AG08396 (cell line): Measurements from ENCODE around the gene C7.
"Not testable (repeated sequence)": the region's sequence is repeated elsewhere in the genome, so short reads cannot be mapped to it uniquely, and the experiment has no call there.

ENCODE experiments used
- DNase-seq: peaks from one replicate; pipeline ENCODE4 v3.0.0; 2012; ENCODE audit warnings: low spot score, mixed read lengths

Gene C7

GRCh38 chr5:40991168-40991980 lies 82.1 kb downstream of the C7 start:
- DNase-seq = peak; percentile 39

DNA sequence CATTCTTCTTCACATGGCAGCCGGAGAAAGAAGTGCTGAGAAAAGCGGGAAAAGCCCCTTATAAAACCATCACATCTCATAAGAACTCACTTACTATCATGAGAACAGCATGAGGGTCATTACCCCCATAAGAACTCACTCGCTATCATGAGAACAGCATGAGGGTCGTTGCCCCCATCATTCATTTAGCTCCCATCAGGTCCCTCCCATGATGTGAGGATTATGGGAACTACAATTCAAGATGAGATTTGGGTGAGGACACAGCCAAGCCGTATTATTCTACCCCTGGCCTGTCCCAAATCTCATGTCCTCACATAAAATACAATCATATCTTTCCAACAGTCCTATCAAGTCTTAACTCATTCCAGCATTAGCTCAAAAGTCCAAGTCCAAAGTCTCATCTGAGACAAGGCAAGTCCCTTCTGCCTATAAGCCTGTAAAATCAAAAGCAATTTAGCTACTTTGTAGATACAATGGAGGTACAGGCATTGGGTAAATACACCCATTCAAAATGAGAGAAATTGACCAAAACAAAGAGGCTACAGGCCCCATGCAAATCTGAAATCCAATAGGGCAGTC lies 82.8 kb downstream of the C7 start:
- no peak for DNase-seq

DNA sequence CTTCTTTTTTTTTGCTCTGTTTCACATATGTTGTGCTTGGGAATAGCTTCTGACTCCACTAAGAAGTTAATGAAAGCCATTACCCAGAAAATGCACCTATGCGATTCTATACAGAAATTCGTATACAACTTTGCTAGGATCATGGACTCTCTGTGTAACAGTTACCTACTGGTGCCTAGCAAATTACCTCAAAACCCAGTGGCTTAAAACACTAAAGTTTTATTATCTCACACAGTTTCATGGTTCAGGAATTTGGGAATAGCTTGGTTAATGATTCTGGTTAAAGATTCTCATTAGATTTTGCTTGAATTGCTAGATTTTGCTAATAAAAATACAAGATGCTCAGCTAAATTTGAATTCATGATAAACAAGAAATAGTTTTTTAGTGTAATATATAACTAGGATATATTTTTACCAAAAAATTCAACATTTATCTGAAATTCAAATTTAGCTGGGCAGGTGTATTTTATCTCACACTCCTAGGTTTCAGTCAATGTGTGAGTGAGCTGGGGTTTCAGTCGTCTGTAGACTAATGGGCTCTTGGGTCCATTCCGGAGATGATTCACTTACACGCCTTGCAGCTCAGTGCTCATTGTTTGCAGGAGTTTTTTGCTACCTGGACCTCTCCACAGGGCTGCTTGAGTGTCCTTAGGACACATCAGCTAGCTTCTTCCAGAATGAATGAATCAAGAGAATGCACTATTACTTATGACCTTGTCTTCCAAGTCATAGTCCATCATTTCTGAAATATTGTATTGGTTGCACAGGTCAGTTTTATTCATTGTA lies 86.7 kb downstream of the C7 start:
- DNase-seq = no peak

DNA sequence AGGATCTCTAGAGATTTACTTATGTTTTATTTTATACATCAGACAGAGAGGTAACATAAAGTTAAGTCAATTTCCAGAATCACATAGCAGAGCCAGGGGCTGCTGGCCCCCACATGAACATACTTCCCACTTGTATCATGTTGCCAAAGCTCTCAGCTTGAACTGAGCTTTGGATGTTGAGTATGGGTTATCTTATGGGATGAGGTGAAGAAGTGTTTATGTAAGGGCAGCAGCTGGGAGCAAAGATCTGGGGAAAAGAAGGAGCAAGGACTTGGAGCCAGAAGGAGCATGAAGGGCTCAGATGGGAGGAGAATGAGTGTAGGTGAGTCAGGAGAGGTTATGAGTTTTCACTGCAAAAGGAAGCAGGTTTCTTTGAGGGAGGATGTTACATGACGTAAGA lies 89.8 kb downstream of the C7 start:
- no peak for DNase-seq

DNA sequence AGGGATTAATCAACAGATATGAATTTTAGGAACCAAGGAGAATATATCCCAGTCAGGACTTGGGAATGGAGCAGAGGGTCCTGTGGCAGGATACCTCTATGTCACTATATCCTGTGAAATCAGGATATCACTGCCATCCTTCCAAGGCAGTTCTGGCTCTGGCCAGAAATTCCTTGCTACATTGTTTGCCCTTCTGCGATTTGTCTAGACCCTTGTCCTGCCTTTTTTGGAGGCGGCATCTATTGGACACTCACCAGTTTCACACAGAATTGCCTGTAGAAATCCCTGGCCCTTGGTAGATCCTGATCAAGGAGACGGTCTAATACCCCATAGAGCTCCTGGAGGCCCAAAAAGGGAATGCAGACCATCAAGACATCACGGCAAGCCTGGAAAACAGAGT lies 90.7 kb downstream of the C7 start:
- DNase-seq = no peak

- DNase-seq = no peak
These were observed 94.5 kb downstream of the C7 start for GRCh38 chr5:41003670-41004376.

GRCh38 chr5:41004931-41005330 lies 95.6 kb downstream of the C7 start:
- DNase-seq = no peak

DNA sequence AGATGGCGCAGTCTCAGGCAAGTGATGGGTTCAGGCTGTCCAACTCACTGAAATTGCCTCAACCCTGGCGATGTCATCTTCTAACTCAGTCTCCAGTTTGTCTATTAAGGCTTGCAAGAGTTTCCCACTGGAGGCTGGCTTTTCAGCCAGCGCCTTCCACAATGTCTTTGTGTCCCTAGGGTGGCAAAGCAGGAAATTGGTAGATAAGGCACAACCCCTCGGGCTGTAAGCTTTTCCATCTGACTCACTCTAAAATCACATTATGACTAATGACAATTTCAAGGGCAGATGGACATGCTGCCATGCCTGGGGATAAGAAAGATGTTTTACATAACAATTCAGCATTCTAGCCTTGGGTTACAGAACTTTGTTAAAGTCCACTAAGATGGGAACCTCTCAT lies 99.9 kb downstream of the C7 start:
- DNase-seq = no peak

GRCh38 chr5:41010572-41010971 lies 101.3 kb downstream of the C7 start:
- no peak for DNase-seq

DNA sequence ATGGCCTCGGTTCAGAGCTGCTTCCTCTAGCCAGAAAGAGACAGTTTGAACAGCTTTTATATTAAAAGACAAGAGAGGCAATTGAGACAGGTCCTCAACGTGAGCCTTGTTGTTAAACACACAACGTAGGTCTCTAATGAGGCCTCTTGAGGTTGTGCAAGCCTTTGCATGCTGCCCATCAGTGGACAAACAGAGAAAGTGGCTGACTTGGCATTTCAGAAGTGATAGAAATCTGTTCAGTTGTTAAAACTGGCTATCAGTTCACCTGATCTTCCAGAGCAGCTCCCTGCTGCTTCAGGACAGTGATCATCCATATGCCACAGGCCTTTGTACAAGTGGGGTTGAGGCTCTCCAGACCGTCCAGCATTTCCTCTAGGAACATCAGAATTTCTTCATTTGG lies 103.0 kb downstream of the C7 start:
- no peak for DNase-seq

- DNase-seq = not testable (repeated sequence)
These were observed 113.3 kb downstream of the C7 start for GRCh38 chr5:41022600-41022999.
